Measurements from ENCODE around the gene ATG13.

The ATG13 gene

GRCh38 chr11:46642627-46643335 lies 25.4 kb downstream of the ATG13 start:
- Histone ChIP-seq H3K27ac (ENCODE audit: low read depth, low read length) (no peak overlapping the region), H3K27me3 (ENCODE audit: control insufficient read depth, low read length) (no peaks in the 10 kb centered on the region), H3K79me2 (ENCODE audit: control insufficient read depth, low read length) (no peaks in the 10 kb centered on the region), H3K9me3 (ENCODE audit: control insufficient read depth, insufficient read depth, low read length) (no peaks in the 10 kb centered on the region), H3K4me3 (ENCODE audit: low read length) (no peak overlapping the region), H3K4me2 (ENCODE audit: low read length) (no peak overlapping the region), H3K4me1 (ENCODE audit: control insufficient read depth, low read length) (no peaks in the 10 kb centered on the region), H3K9me2 (replicated peaks; ENCODE audit: control insufficient read depth, low read length) (no peaks in the 10 kb centered on the region), H3K36me3 (ENCODE audit: control insufficient read depth, low read length) (peaks cover 25% of the 10 kb centered on the region), H4K20me1 (ENCODE audit: control insufficient read depth, insufficient read depth, low read depth, low read length) (no peaks in the 10 kb centered on the region), H3F3A (ENCODE audit: control insufficient read depth, insufficient read depth) (no peaks in the 10 kb centered on the region; the same call in 1 of the 2 replicates)
- TF ChIP-seq CTCF (IDR thresholded peaks at IDR 0.05; ENCODE audit: low read depth, low read length, poor library complexity, severe bottlenecking) (no peak), EZH2phosphoT487 (IDR thresholded peaks at IDR 0.05; ENCODE audit: borderline replicate concordance, low read length) (no peak)

GRCh38 chr11:46643531-46643930 lies 26.2 kb downstream of the ATG13 start:
- Histone ChIP-seq H3K4me1 (ENCODE audit: control insufficient read depth, low read length) (no peaks in the 10 kb centered on the region), H3K4me3 (ENCODE audit: low read length) (no peak overlapping the region), H3K79me2 (ENCODE audit: control insufficient read depth, low read length) (no peaks in the 10 kb centered on the region), H3K4me2 (ENCODE audit: low read length) (no peak overlapping the region), H3K9me3 (ENCODE audit: control insufficient read depth, insufficient read depth, low read length) (no peaks in the 10 kb centered on the region), H3F3A (ENCODE audit: control insufficient read depth, insufficient read depth) (no peaks in the 10 kb centered on the region; the same call in 1 of the 2 replicates), H4K20me1 (ENCODE audit: control insufficient read depth, insufficient read depth, low read depth, low read length) (no peaks in the 10 kb centered on the region), H3K27me3 (ENCODE audit: control insufficient read depth, low read length) (no peaks in the 10 kb centered on the region), H3K9me2 (replicated peaks; ENCODE audit: control insufficient read depth, low read length) (no peaks in the 10 kb centered on the region), H3K36me3 (ENCODE audit: control insufficient read depth, low read length) (peaks cover 25% of the 10 kb centered on the region), H3K27ac (ENCODE audit: low read depth, low read length) (no peak overlapping the region)
- TF ChIP-seq CTCF (IDR thresholded peaks at IDR 0.05; ENCODE audit: low read depth, low read length, poor library complexity, severe bottlenecking) (no peak), EZH2phosphoT487 (IDR thresholded peaks at IDR 0.05; ENCODE audit: borderline replicate concordance, low read length) (no peak)

DNA sequence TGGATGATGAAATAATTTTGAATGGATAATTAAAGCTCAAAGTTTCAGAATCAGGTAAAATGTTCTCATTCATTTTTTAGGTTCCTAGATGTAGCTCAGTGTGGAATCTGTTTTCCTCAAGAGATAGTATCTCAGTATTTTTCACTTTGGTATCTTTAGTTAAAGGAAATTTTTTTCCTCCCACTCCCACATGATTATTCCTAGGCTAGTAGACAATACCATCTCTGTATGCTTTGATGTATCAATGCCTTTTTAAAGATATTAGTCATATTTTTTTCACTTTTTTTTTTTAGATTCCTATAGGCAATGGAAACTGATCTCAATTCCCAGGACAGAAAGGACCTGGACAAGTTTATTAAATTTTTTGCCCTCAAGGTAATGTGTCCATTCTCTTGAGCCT lies 26.6 kb downstream of the ATG13 start:
- H3K4me3 ChIP-seq (ENCODE audit: low read length) = no peak overlapping the region
- no peak for TF ChIP-seq CTCF (IDR thresholded peaks at IDR 0.05; ENCODE audit: low read depth, low read length, poor library complexity, severe bottlenecking)
- no peak for TF ChIP-seq EZH2phosphoT487 (IDR thresholded peaks at IDR 0.05; ENCODE audit: borderline replicate concordance, low read length)
- H3K79me2 ChIP-seq (ENCODE audit: control insufficient read depth, low read length) = no peaks in the 10 kb centered on the region
- no peaks in the 10 kb centered on the region; the same call in 1 of the 2 replicates for H3F3A ChIP-seq (ENCODE audit: control insufficient read depth, insufficient read depth)
- no peaks in the 10 kb centered on the region for H3K9me3 ChIP-seq (ENCODE audit: control insufficient read depth, insufficient read depth, low read length)
- H3K9me2 ChIP-seq (replicated peaks; ENCODE audit: control insufficient read depth, low read length) = no peaks in the 10 kb centered on the region
- H4K20me1 ChIP-seq (ENCODE audit: control insufficient read depth, insufficient read depth, low read depth, low read length) = no peaks in the 10 kb centered on the region
- H3K4me2 ChIP-seq (ENCODE audit: low read length) = no peak overlapping the region
- no peak overlapping the region for H3K27ac ChIP-seq (ENCODE audit: low read depth, low read length)
- H3K36me3 ChIP-seq (ENCODE audit: control insufficient read depth, low read length) = peaks cover 25% of the 10 kb centered on the region
- H3K27me3 ChIP-seq (ENCODE audit: control insufficient read depth, low read length) = no peaks in the 10 kb centered on the region
- no peaks in the 10 kb centered on the region for H3K4me1 ChIP-seq (ENCODE audit: control insufficient read depth, low read length)
